GM23338 (cell line): ENCODE results near the gene UBE2QL1. TPM values are rescaled to one million over a fixed set of nuclear protein-coding genes. Genes with fewer than 3 reads are reported as not detected.

Experiments used
- ATAC-seq: fragments of 200-7000 bp; cut with Tn5 transposase; 3 replicates; pipeline ENCODE4 v1.9.1; 2020
- DNase-seq: peaks from one replicate; pipeline ENCODE4 v3.0.0-alpha.2; 2015; ENCODE audit warnings: low spot score
- H2AFZ ChIP-seq: fragments of 200-600 bp; sonication (generic); 2 replicates; pipeline ENCODE4 v1.8.0; 2016; ENCODE audit warnings: antibody characterized with exemption, mild to moderate bottlenecking, moderate library complexity
- H3F3A ChIP-seq: fragments of 200-600 bp; sonication (generic); replicated peaks from 2 replicates; pipeline ENCODE4 v1.8.0; 2017; ENCODE audit warnings: antibody characterized with exemption, mixed run types, low read depth
- H3K27ac ChIP-seq: fragments of 200-600 bp; sonication (generic); 2 replicates; pipeline ENCODE4 v1.6.1; 2016; ENCODE audit warnings: low read depth
- H3K27me3 ChIP-seq: fragments of 200-600 bp; sonication (generic); 2 replicates; pipeline ENCODE4 v1.8.0; 2016; ENCODE audit warnings: mild to moderate bottlenecking, mixed run types, moderate library complexity; ENCODE audit not compliant: insufficient read depth
- H3K36me3 ChIP-seq: fragments of 200-600 bp; sonication (generic); 2 replicates; pipeline ENCODE4 v1.8.0; 2016; ENCODE audit warnings: mild to moderate bottlenecking; ENCODE audit not compliant: insufficient read depth
- H3K4me1 ChIP-seq: fragments of 200-600 bp; sonication (generic); 2 replicates; pipeline ENCODE4 v1.8.0; 2016; ENCODE audit warnings: mild to moderate bottlenecking, moderate library complexity; ENCODE audit not compliant: insufficient read depth
- H3K4me2 ChIP-seq: fragments of 200-600 bp; sonication (generic); 2 replicates; pipeline ENCODE4 v1.7.1; 2017; ENCODE audit warnings: mixed run types
- H3K4me3 ChIP-seq: fragments of 200-600 bp; sonication (generic); 2 replicates; pipeline ENCODE4 v1.6.1; 2016; ENCODE audit warnings: mixed run types
- H3K79me2 ChIP-seq: fragments of 200-600 bp; sonication (generic); replicated peaks from 2 replicates; pipeline ENCODE4 v1.8.0; 2017; ENCODE audit warnings: mild to moderate bottlenecking; ENCODE audit not compliant: insufficient read depth
- H3K9me2 ChIP-seq: fragments of 200-600 bp; sonication (generic); 2 replicates; pipeline ENCODE4 v1.8.0; 2017; ENCODE audit not compliant: insufficient read depth
- H4K20me1 ChIP-seq: fragments of 200-600 bp; sonication (generic); replicated peaks from 2 replicates; pipeline ENCODE4 v1.8.0; 2017; ENCODE audit warnings: mild to moderate bottlenecking; ENCODE audit not compliant: insufficient read depth
- H3K27ac Mint-ChIP-seq: 2 replicates; pipeline ENCODE4 v1.8.0; 2020; ENCODE audit warnings: inconsistent platforms, mild to moderate bottlenecking, moderate library complexity, mixed read lengths
- H3K27me3 Mint-ChIP-seq: 3 replicates; pipeline ENCODE4 v1.8.0; 2022; ENCODE audit warnings: low read depth, mild to moderate bottlenecking, moderate library complexity, mixed read lengths, inconsistent platforms; ENCODE audit not compliant: insufficient read depth, poor library complexity
- H3K36me3 Mint-ChIP-seq: 3 replicates; pipeline ENCODE4 v1.8.0; 2021; ENCODE audit warnings: low read depth, mild to moderate bottlenecking, inconsistent platforms, moderate library complexity, mixed read lengths
- H3K4me1 Mint-ChIP-seq: 3 replicates; pipeline ENCODE4 v1.8.0; 2020; ENCODE audit warnings: mild to moderate bottlenecking, inconsistent platforms, mixed read lengths
- H3K4me3 Mint-ChIP-seq: 3 replicates; pipeline ENCODE4 v1.8.0; 2021; ENCODE audit warnings: moderate library complexity, mild to moderate bottlenecking, inconsistent platforms, mixed read lengths
- H3K9me3 Mint-ChIP-seq: 3 replicates; pipeline ENCODE4 v1.8.0; 2020; ENCODE audit warnings: moderate library complexity, mild to moderate bottlenecking, inconsistent platforms, mixed read lengths
- CTCF ChIP-seq, 2 experiments: fragments of 200-600 bp in 1 of 2; sonication (generic) in 1 of 2; conservative IDR thresholded peaks; 2 replicates each; pipeline versions ENCODE4 v1.5.1 to v1.6.1; 2016 to 2017; ENCODE audit warnings: antibody characterized with exemption in 2 of 2, low read depth in 2 of 2, mild to moderate bottlenecking in 2 of 2, moderate library complexity in 1 of 2
- ETS1 ChIP-seq: IDR thresholded peaks from 2 replicates; pipeline ENCODE4 v1.6.1; 2016; ENCODE audit warnings: antibody characterized with exemption
- EZH2 ChIP-seq: fragments of 200-600 bp; sonication (generic); IDR thresholded peaks from one replicate; pipeline ENCODE4 v1.8.0; 2017; ENCODE audit warnings: antibody characterized with exemption, mild to moderate bottlenecking, low read depth; ENCODE audit not compliant: unreplicated experiment
- EZH2phosphoT487 ChIP-seq: fragments of 200-600 bp; sonication (generic); IDR thresholded peaks from one replicate; pipeline ENCODE4 v1.8.1; 2018; ENCODE audit warnings: antibody characterized with exemption; ENCODE audit not compliant: unreplicated experiment
- JUNB ChIP-seq: IDR thresholded peaks from one replicate; pipeline ENCODE4 v1.6.1; 2016; ENCODE audit warnings: antibody characterized with exemption; ENCODE audit not compliant: unreplicated experiment
- NANOG ChIP-seq: IDR thresholded peaks from 2 replicates; pipeline ENCODE4 v1.6.1; 2016; ENCODE audit warnings: antibody characterized with exemption, borderline replicate concordance
- REST ChIP-seq: IDR thresholded peaks from one replicate; pipeline ENCODE4 v1.6.1; 2018; ENCODE audit warnings: antibody characterized with exemption; ENCODE audit not compliant: unreplicated experiment
- ZNF114 ChIP-seq: fragments of 250-450 bp; sonication (Bioruptor Pico); IDR thresholded peaks from 2 replicates; pipeline ENCODE4 v1.5.0; 2020; ENCODE audit warnings: mild to moderate bottlenecking, moderate library complexity
- ZNF331 ChIP-seq: fragments of 250-450 bp; sonication (Bioruptor Pico); IDR thresholded peaks from 2 replicates; pipeline ENCODE4 v1.5.0; 2020; ENCODE audit warnings: low read depth, mild to moderate bottlenecking, moderate library complexity
- ZNF462 ChIP-seq: fragments of 250-450 bp; sonication (Bioruptor Pico); IDR thresholded peaks from 2 replicates; pipeline ENCODE4 v1.5.0; 2020; ENCODE audit warnings: mild to moderate bottlenecking, moderate library complexity
- polyA plus RNA-seq: library from polyadenylated mRNA; unstranded; fragments of >200 nt; fragmentation: Nextera tagmentation; extraction: Ambion mirVana; gene quantifications from 2 replicates; pipeline ENCODE4 v1.2.1, GENCODE V29; 2016
- total RNA-seq: library from RNA; depleted of rRNA; stranded (reverse); fragments of >200 nt; shearing (Covaris generic); gene quantifications from 2 replicates; pipeline ENCODE4 v1.2.3, GENCODE V29; 2014

The UBE2QL1 gene
- total and polyA plus RNA-seq, 2 experiments from 2014 or later = 0.40 to 0.83 TPM

GRCh38 chr5:6403416-6403815, 45.2 kb upstream of the UBE2QL1 start (continued):
- no peak for TF ChIP-seq ZNF462 (CRISPR knock-in tag)
- no peak for TF ChIP-seq REST
- TF ChIP-seq CTCF (conservative IDR thresholded peaks at IDR 0.05; ENCODE audit: low read depth in 2 of 2) = no peak

- peaks cover 6% of the 10 kb centered on the region for H3K27me3 Mint-ChIP-seq
- no peak for ATAC-seq
- TF ChIP-seq NANOG = no peak
- no peak for TF ChIP-seq JUNB
- no peak for TF ChIP-seq EZH2phosphoT487
- TF ChIP-seq ETS1 = no peak
- TF ChIP-seq CTCF (conservative IDR thresholded peaks at IDR 0.05; ENCODE audit: low read depth in 2 of 2) = no peak
- no peak for TF ChIP-seq ZNF114 (CRISPR knock-in tag)
- TF ChIP-seq ZNF331 (CRISPR knock-in tag) = no peak
- TF ChIP-seq EZH2 = no peak
Measured at GRCh38 chr5:6404129-6404528, 44.5 kb upstream of the UBE2QL1 start.

More at GRCh38 chr5:6404129-6404528, 44.5 kb upstream of the UBE2QL1 start:
- H3K27ac ChIP-seq = no peak overlapping the region
- no peak overlapping the region for H2AFZ ChIP-seq
- DNase-seq = no peak
- H3K4me1 Mint-ChIP-seq = peaks cover 14% of the 10 kb centered on the region
- H3K27ac Mint-ChIP-seq = no peak overlapping the region
- no peaks in the 10 kb centered on the region for H3F3A ChIP-seq
- H3K4me2 ChIP-seq = no peak overlapping the region
- no peaks in the 10 kb centered on the region for H3K36me3 ChIP-seq
- no peak overlapping the region for H3K4me3 Mint-ChIP-seq
- no peaks in the 10 kb centered on the region for H3K27me3 ChIP-seq
- H3K79me2 ChIP-seq = no peaks in the 10 kb centered on the region
- no peak overlapping the region for H3K4me3 ChIP-seq
- H3K9me3 Mint-ChIP-seq = peaks cover 4% of the 10 kb centered on the region; the same call in 1 of the 3 replicates
- H3K4me1 ChIP-seq = no peaks in the 10 kb centered on the region
- no peaks in the 10 kb centered on the region for H4K20me1 ChIP-seq
- H3K36me3 Mint-ChIP-seq = no peaks in the 10 kb centered on the region
- H3K9me2 ChIP-seq = no peaks in the 10 kb centered on the region
